Stimulated activated CD4-positive, alpha-beta T cell treated with anti-CD3 and anti-CD28 coated beads, Interleukin-1b, Interleukin-23, amount 100 ng/mL, for 1 hour (primary cell): Measurements from ENCODE around the gene CXCL5.
"Not testable (repeated sequence)": the region's sequence is repeated elsewhere in the genome, so short reads cannot be mapped to it uniquely, and the experiment has no call there.

Experiments used
- DNase-seq, 2 donors: peaks; one replicate each; pipeline ENCODE4 v3.0.0-alpha.2; 2020; ENCODE audit warnings: low read depth in 2 of 2

CXCL5 gene

GRCh38 chr4:73970945-73971344, 27.5 kb downstream of the CXCL5 start:
- no peak for DNase-seq

DNA sequence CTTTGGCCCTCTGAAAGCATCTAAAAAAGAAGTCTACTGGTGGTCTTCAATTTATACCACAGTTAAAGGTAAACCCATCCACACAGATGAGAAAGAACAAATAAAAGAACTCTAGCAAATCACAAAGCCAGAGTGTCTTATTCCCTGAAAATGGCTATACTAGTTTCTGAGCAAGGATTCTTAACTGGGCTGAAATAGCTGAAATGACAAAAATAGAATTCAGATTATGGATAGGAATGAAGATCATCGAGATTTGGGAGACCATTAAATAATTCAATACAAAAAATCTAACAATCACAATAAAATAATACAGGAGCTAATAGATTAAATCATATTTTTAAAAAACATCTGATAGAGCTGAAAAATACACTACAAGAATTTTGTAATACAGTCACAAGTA, 28.5 kb downstream of the CXCL5 start:
- no peak for DNase-seq

DNA sequence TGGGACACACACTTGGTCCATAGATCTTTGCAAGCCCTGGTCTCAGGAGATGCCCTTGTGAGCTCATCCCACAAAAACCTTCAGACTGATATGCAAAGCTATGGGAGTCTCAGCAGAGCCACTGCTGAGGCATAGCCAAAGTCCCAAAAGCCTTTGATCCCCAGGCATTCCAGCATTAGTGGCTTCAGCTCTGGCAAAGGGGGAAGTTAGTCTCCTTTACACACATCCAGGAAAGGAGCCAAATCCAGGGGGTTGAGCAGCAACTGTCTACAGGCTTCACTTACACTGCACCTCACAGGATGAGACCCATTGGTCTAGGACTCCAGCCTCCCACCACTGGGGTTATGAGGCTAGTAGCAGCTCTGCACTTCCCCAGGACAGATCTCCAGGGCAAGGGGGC, 30.6 kb downstream of the CXCL5 start:
- no peak for DNase-seq

GRCh38 chr4:73964862-73965611, 33.4 kb downstream of the CXCL5 start:
- DNase-seq, result no peak

- no peak for DNase-seq
These were observed 35.8 kb downstream of the CXCL5 start for GRCh38 chr4:73962724-73963123.

- not testable (repeated sequence) for DNase-seq
These were observed 39.4 kb downstream of the CXCL5 start for GRCh38 chr4:73959041-73959440.

DNA sequence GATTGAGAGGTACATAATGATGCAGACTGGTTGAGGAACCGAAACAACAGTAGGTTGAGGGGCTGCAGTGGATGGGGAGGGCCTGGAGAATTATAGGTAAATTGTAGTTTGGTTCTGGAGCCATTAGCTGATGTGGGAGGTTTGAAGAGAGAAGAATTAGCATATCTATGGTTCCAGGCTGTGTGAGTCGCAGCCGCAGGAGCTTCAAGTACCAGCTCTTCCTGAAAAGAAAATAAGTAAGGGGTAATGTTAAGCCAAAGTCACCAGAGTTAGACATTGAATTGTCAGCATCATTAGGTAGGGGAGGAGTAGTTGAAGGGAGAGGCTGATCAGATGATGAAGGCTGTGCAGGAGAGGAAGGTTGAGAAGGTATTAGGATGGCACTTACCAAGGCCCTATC, 46.1 kb downstream of the CXCL5 start:
- DNase-seq, result no peak

DNA sequence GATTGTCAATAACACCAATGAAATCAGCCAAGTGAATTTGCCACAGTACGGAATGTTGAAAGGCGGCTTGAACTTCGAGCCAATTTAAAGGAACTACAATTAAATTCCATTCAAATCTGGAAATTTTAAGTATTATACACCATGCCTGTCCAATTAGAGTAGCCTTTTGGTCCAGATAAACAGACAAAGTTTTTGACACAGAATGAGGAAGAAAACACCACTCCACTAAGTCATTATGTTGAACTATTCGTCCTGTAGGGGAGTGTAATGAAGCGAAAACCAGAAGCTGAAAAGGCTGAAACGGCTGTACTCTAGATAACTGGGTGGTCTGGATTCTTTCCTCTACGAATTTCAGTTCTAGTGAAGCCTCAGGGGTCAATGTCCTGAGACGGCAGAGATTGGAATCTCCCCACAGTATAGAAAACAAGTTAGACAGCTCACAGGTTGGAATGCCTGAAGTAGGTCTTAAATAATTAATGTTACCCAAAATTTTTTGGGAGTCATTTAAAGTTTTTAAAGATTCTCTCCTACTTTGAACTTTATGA, 48.0 kb downstream of the CXCL5 start:
- not testable (repeated sequence) for DNase-seq

DNA sequence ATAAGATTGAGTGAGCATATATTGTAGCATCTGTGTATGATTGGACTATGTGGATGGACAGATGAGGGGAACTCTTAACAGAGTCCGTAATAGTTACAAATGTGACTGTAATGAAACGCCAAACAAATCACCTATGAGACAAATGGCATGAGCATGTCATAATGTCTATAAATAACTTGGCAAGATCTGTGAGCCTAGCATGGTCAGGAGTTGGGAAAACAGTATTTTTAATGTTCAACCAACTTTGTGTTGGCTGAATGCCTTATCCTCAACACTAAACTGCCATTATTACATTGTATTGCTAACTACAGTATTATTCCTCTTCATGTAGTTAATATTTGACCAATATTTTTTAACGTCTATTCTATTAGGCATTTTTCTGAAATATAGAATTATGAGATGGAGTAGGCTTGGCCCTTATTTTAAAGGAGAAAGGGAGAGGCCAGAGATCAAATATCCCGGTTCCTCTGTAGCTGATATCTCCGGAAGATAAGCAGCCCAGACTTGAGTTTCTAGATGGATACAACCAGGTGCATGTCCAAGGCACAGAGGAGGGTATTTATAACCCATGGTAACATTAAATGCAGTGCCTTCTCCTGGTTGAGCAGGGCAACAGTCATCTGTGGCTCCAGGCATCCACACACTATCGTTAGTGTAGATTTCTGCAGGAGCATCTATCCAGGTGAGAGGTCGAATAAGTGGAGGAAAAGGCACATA, 49.3 kb downstream of the CXCL5 start:
- no peak for DNase-seq

- no peak for DNase-seq
These were observed 50.2 kb downstream of the CXCL5 start for GRCh38 chr4:73948291-73948690.

DNA sequence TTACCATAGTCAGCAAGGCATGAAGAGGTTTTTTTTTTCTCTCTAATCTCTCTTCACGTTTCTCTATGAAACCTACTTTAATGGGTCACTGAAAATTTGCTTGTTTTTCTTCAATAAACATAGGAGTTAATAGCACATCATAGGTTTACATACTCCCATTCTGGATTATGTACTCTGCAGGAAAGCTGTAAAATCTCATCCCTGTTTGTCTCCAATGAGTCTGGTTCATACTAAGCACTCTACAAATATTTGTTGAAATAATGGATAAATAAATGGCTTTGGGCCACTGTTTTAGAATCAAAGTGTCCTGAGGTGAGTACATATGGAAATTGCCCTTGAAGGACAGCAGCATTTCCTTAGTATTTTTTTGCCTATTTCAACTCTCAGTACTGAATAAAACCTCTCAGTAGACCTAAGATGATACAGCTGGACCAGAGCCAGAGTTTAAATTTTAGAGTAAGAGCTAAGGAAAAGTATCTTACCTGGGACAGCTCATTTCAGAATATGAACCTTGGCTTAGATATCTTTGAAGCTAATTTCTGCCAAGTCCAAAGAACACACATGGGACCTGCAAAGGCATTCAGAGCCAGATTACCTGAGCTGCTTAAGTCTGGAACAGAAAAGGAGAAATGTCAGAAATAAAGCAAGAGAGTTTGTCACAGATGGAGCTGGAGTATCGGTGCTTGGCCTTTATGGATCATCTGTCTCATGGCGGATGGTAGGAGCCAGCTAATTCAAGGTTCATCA, 51.1 kb downstream of the CXCL5 start:
- DNase-seq, result no peak

- DNase-seq, result no peak
These were observed 52.6 kb downstream of the CXCL5 start for GRCh38 chr4:73945674-73946449.
